ENCODE measurements around the gene CPA2. TPM values are rescaled to one million over a fixed set of nuclear protein-coding genes. Genes with fewer than 3 reads are reported as not detected.
"Not testable (repeated sequence)": the region's sequence is repeated elsewhere in the genome, so short reads cannot be mapped to it uniquely, and the experiment has no call there.

Gene CPA2
- total and polyA plus RNA-seq, 7 donors, result 0.23 to 0.32 (median 0.30) TPM; not detected in 4

GRCh38 chr7:130223646-130224045 is 43.0 kb upstream of the CPA2 start:
- WGBS, 3 donors, result 41 to 100% (median 95%) methylated on average over 1 of the region's 1 CpG
- no peak overlapping the region for H3K4me3 ChIP-seq
- no peaks in the 10 kb centered on the region for H3K27me3 ChIP-seq (ENCODE audit: insufficient read depth in 3 of 3, low read length in 2 of 3)
- DNase-seq (no peak), ATAC-seq (no peak)
- intact Hi-C loops (cut with DNase I), result no loop called here
- no peak for TF ChIP-seq CTCF (IDR thresholded peaks at IDR 0.05)
- no peak overlapping the region for H3K27ac ChIP-seq
- H3K9me3 ChIP-seq, result no peaks in the 10 kb centered on the region
- H3K36me3 ChIP-seq (ENCODE audit: insufficient read depth in 1 of 2, low read depth in 1 of 2), result no peaks in the 10 kb centered on the region
- H3K4me1 ChIP-seq, result no peaks in the 10 kb centered on the region

- ATAC-seq (no peak), DNase-seq (no peak)
- 86 to 95% (median 92%) methylated on average over 5 of the region's 5 CpGs for WGBS, 3 donors
- no peak for TF ChIP-seq CTCF (IDR thresholded peaks at IDR 0.05)
- no peaks in the 10 kb centered on the region for H3K4me1 ChIP-seq
- no peaks in the 10 kb centered on the region for H3K9me3 ChIP-seq
- no peak overlapping the region for H3K27ac ChIP-seq
- H3K27me3 ChIP-seq (ENCODE audit: insufficient read depth in 3 of 3, low read length in 2 of 3), result no peaks in the 10 kb centered on the region
- intact Hi-C loops (cut with DNase I), result no loop called here
- no peak overlapping the region for H3K4me3 ChIP-seq
- no peaks in the 10 kb centered on the region for H3K36me3 ChIP-seq (ENCODE audit: insufficient read depth in 1 of 2, low read depth in 1 of 2)
Measured at GRCh38 chr7:130224210-130224609, 42.5 kb upstream of the CPA2 start.

GRCh38 chr7:130224923-130225322 is 41.7 kb upstream of the CPA2 start:
- H3K36me3 ChIP-seq (ENCODE audit: insufficient read depth in 1 of 2, low read depth in 1 of 2); H3K27ac ChIP-seq; H3K27me3 ChIP-seq (ENCODE audit: insufficient read depth in 3 of 3, low read length in 2 of 3); H3K4me3 ChIP-seq; DNase-seq; intact Hi-C loops (cut with DNase I); H3K9me3 ChIP-seq; H3K4me1 ChIP-seq: not testable (repeated sequence)
- ATAC-seq, result peak in 1 of 4 donors; percentile 23
- WGBS, 3 donors, result 31 to 42% (median 42%) methylated on average over 3 of the region's 3 CpGs

- WGBS, 3 donors, result 94 to 100% (median 99%) methylated on average over 1 of the region's 1 CpG
- TF ChIP-seq CTCF (IDR thresholded peaks at IDR 0.05), result no peak
- DNase-seq (no peak), ATAC-seq (no peak)
- intact Hi-C loops (cut with DNase I), result no loop called here
- no peaks in the 10 kb centered on the region for H3K27me3 ChIP-seq (ENCODE audit: insufficient read depth in 3 of 3, low read length in 2 of 3)
- H3K27ac ChIP-seq, result no peak overlapping the region
- no peaks in the 10 kb centered on the region for H3K4me1 ChIP-seq
- no peaks in the 10 kb centered on the region for H3K9me3 ChIP-seq
- H3K36me3 ChIP-seq (ENCODE audit: insufficient read depth in 1 of 2, low read depth in 1 of 2), result no peaks in the 10 kb centered on the region
- H3K4me3 ChIP-seq, result no peak overlapping the region
Measured at GRCh38 chr7:130226333-130226732, 40.3 kb upstream of the CPA2 start.

GRCh38 chr7:130227883-130228575 is 38.6 kb upstream of the CPA2 start:
- 37 to 41% (median 38%) methylated on average over 1 of the region's 1 CpG for WGBS, 3 donors
- intact Hi-C loops (cut with DNase I), result no loop called here
- Histone ChIP-seq H3K36me3 (ENCODE audit: insufficient read depth in 1 of 2, low read depth in 1 of 2) (no peaks in the 10 kb centered on the region), H3K27me3 (ENCODE audit: insufficient read depth in 3 of 3, low read length in 2 of 3) (no peaks in the 10 kb centered on the region), H3K4me3 (no peak overlapping the region), H3K27ac (no peak overlapping the region), H3K9me3 (no peaks in the 10 kb centered on the region), H3K4me1 (no peaks in the 10 kb centered on the region)
- no peak for DNase-seq
- ATAC-seq, result no peak
- TF ChIP-seq CTCF (IDR thresholded peaks at IDR 0.05), result no peak
